Lung (tissue), 16 donors: ENCODE results near the gene TUBGCP2. TPM values are rescaled to one million over a fixed set of nuclear protein-coding genes. Genes with fewer than 3 reads are reported as not detected.

Experiments
- ATAC-seq: fragments of 200-7000 bp; cut with Tn5 transposase; one replicate; pipeline ENCODE4 v1.9.1; 2020; ENCODE audit warnings: moderate number of reproducible peaks; ENCODE audit not compliant: insufficient read depth, low FRiP score
- DNase-seq, 3 donors: peaks; one replicate each; pipeline ENCODE4 v3.0.0-alpha.2; 2013 to 2017
- H3K27ac ChIP-seq, 2 donors: one replicate each; pipeline ENCODE4 v1.5.1; 2013; ENCODE audit warnings: mild to moderate bottlenecking in 2 of 2, moderate library complexity in 2 of 2, control low read depth in 1 of 2, inconsistent platforms in 1 of 2, low read depth in 1 of 2, low read length in 1 of 2
- H3K27me3 ChIP-seq, 3 donors: one replicate each; pipeline ENCODE4 v1.5.1; 2013; ENCODE audit warnings: low read length in 2 of 3; ENCODE audit not compliant: control insufficient read depth in 3 of 3, insufficient read depth in 3 of 3
- H3K36me3 ChIP-seq, 4 donors: one replicate each; pipeline ENCODE4 v1.5.1; 2013; ENCODE audit warnings: low read length in 4 of 4, mild to moderate bottlenecking in 1 of 4, moderate library complexity in 1 of 4; ENCODE audit not compliant: control insufficient read depth in 4 of 4, insufficient read depth in 4 of 4
- H3K4me1 ChIP-seq, 5 donors: one replicate each; pipeline ENCODE4 v1.5.1; 2013; ENCODE audit warnings: low read length in 5 of 5, mild to moderate bottlenecking in 2 of 5, moderate library complexity in 1 of 5; ENCODE audit not compliant: control insufficient read depth in 5 of 5, insufficient read depth in 5 of 5
- H3K4me3 ChIP-seq: one replicate; pipeline ENCODE4 v1.5.1; 2013; ENCODE audit warnings: mild to moderate bottlenecking, control low read depth, moderate library complexity
- H3K9ac ChIP-seq, 2 donors: one replicate each; pipeline ENCODE4 v1.5.1; 2013; ENCODE audit warnings: low read length in 2 of 2, control low read depth in 1 of 2; ENCODE audit not compliant: insufficient read depth in 1 of 2
- H3K9me3 ChIP-seq, 4 donors: one replicate each; pipeline ENCODE4 v1.5.1; 2013; ENCODE audit warnings: low read length in 3 of 4, mild to moderate bottlenecking in 1 of 4, moderate library complexity in 1 of 4; ENCODE audit not compliant: control insufficient read depth in 4 of 4, insufficient read depth in 3 of 4
- WGBS, 2 donors: extraction: QIAGEN DNeasy Blood & Tissue Kit; methylation state at CpG; one replicate each; pipeline ENCODE4 v1.1.7; 2013; 5-methylcytosine and 5-hydroxymethylcytosine counted together
- long read RNA-seq, 5 donors: transcript quantifications; one replicate each; lab custom pipeline, GENCODE V29; 2026
- polyA plus RNA-seq, 2 donors: library from polyadenylated mRNA; stranded (reverse); fragments of 200-250 nt; gene quantifications; one replicate each; pipeline ENCODE4 v1.2.1, GENCODE V29; 2013
- total RNA-seq, 2 donors: library from RNA; depleted of rRNA in 1 of 2; stranded (reverse); fragments of >200 nt in 1 of 2; gene quantifications; one replicate each; pipeline ENCODE4 v1.2.1, GENCODE V29; 2014 to 2021
- TF ChIP-seq, protein P1 (sequence below): IDR thresholded peaks from 2 replicates; pipeline ENCODE4 v1.5.1; 2012; ENCODE audit warnings: mild to moderate bottlenecking; ENCODE audit errors: control extremely low read depth, extremely low read depth
- donor health status: control.
- donor health status: control.
- donor health status: Bipolar disorder and iron deficiency.
- donor health status: healthy.
- donor health status: DM: yes; HTN: yes; CAD: no.

TUBGCP2 gene, protein sequence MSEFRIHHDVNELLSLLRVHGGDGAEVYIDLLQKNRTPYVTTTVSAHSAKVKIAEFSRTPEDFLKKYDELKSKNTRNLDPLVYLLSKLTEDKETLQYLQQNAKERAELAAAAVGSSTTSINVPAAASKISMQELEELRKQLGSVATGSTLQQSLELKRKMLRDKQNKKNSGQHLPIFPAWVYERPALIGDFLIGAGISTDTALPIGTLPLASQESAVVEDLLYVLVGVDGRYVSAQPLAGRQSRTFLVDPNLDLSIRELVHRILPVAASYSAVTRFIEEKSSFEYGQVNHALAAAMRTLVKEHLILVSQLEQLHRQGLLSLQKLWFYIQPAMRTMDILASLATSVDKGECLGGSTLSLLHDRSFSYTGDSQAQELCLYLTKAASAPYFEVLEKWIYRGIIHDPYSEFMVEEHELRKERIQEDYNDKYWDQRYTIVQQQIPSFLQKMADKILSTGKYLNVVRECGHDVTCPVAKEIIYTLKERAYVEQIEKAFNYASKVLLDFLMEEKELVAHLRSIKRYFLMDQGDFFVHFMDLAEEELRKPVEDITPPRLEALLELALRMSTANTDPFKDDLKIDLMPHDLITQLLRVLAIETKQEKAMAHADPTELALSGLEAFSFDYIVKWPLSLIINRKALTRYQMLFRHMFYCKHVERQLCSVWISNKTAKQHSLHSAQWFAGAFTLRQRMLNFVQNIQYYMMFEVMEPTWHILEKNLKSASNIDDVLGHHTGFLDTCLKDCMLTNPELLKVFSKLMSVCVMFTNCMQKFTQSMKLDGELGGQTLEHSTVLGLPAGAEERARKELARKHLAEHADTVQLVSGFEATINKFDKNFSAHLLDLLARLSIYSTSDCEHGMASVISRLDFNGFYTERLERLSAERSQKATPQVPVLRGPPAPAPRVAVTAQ
- total RNA-seq (10 to 100 TPM; 41.7 to 65.9 TPM), polyA plus RNA-seq (10 to 100 TPM; 39.2 to 66.2 TPM)
- long read RNA-seq, donor 1, full-length matches to known transcripts, result 15 of 45 reads
- long read RNA-seq, donor 1, partial matches to known transcripts, result 30 of 45 reads
- long read RNA-seq, donor 1, other reads (novel, unspliced or antisense), result 0 of 45 reads
- long read RNA-seq, donor 2, full-length matches to known transcripts, result 9 of 20 reads
- long read RNA-seq, donor 2, partial matches to known transcripts, result 11 of 20 reads
- long read RNA-seq, donor 2, other reads (novel, unspliced or antisense), result 0 of 20 reads
- long read RNA-seq, donor 3, full-length matches to known transcripts, result 10 of 27 reads
- long read RNA-seq, donor 3, partial matches to known transcripts, result 17 of 27 reads
- long read RNA-seq, donor 3, other reads (novel, unspliced or antisense), result 0 of 27 reads
- long read RNA-seq, donor 4, partial matches to known transcripts, result 7 of 9 reads
- long read RNA-seq, donor 4, other reads (novel, unspliced or antisense), result 0 of 9 reads
- long read RNA-seq, donor 5, full-length matches to known transcripts, result 7 of 22 reads
- long read RNA-seq, donor 5, partial matches to known transcripts, result 15 of 22 reads
- long read RNA-seq, donor 5, other reads (novel, unspliced or antisense), result 0 of 22 reads

DNA sequence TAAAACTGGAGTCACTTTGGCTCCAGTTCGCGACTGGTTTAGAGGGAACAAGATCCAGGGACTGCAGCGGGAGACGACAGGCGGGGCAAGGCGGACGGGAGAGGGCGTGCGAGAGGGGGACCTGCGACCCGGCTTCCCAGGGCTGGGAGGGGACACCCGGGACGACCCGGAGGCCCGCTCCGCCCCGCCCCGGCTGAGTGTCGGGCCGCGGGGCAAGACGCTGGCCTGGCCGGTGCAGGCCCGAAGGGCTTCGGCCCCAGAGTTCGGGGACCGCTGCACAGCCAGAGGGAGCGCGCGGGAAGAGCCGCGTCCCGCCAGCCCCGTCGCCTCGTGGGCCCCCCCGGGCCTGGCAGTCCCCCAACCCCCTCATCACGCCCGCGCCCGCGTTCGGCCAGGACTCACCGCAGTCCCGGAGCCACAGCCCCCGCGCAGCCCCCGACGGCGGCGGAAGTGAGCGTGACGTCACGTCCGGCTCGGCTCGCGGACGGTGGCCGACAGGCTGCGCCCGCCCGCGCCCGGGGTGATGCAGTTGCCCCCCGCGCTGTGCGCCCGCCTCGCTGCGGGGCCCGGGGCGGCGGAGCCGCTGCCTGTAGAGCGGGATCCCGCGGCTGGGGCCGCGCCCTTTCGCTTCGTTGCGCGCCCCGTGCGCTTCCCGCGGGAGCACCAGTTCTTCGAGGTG, at the start of gene TUBGCP2, which contains the start of gene ZNF511:
TUBGCP2 (minus strand) TSS at position 452 of the 679 bp plus-strand sequence. CDS start 5,931 bp downstream, outside the sequence.
ZNF511 (plus strand) TSS at position 494 of the 679 bp plus-strand sequence; CDS start at position 524, 30 bp downstream.
- TF ChIP-seq, protein P1, sequence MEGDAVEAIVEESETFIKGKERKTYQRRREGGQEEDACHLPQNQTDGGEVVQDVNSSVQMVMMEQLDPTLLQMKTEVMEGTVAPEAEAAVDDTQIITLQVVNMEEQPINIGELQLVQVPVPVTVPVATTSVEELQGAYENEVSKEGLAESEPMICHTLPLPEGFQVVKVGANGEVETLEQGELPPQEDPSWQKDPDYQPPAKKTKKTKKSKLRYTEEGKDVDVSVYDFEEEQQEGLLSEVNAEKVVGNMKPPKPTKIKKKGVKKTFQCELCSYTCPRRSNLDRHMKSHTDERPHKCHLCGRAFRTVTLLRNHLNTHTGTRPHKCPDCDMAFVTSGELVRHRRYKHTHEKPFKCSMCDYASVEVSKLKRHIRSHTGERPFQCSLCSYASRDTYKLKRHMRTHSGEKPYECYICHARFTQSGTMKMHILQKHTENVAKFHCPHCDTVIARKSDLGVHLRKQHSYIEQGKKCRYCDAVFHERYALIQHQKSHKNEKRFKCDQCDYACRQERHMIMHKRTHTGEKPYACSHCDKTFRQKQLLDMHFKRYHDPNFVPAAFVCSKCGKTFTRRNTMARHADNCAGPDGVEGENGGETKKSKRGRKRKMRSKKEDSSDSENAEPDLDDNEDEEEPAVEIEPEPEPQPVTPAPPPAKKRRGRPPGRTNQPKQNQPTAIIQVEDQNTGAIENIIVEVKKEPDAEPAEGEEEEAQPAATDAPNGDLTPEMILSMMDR, result no peak
- Histone ChIP-seq H3K9me3 (peaks cover 0 to 2% (median 0%) of the 10 kb centered on the region in 4 donors), H3K4me1 (peaks cover 7 to 15% (median 11%) of the 10 kb centered on the region in 5 donors), H3K27me3 (no peaks in the 10 kb centered on the region), H3K36me3 (peaks cover 0 to 19% (median 11%) of the 10 kb centered on the region in 4 donors), H3K9ac (peak within 1 kb of the TSS; percentile 96 to 97), H3K4me3 (peak within 1 kb of the TSS; percentile 95), H3K27ac (peak within 1 kb of the TSS; percentile 97 to 98)
- ATAC-seq (peak; percentile 86), DNase-seq (peak; percentile 87 to 91 (median 91))
- 0% methylated on average over 78 to 89 of the region's 89 CpGs for WGBS, 2 donors

DNA sequence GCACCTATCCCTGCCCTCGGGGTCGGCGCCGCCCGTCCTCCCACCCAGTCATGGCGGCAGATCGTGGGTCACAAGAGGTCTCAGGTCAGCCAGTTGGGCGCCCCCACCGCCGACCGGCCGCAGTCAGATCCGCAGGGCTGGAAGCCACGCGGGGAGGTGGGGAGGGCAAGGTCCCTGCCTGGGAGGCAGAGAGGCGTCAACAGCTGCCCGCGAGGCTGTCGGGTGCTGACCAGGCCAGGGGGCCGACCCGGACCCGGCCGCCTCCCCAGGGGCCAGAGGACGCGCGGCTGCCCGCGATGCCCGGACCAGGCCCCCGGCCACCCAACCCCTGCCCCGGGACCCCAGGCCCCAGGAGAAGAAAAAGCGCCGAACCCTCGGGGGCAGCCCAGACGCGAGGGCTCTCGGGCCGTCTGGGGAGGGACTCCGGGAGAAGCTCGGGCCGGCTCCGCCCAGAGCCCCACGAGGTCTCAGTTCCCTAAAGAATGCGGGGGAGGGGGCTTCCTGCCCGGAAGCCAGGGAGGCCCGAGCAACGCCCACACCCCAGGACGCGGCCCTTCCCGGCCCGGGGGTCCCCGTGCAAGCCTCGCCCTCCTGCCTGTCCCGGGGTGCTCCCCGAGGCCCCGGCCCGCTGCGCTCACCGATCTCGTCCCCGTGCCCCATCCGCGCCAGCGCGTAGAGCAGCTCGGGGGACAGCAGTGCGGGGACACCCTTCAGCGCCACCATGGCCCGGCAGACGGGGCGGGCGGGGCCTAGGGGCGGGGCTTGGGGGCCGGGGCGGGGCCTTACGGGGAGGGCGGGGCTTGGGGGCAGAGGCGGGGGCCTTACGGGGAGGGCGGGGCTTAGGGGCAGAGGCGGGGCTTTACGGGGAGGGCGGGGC, 48.9 kb upstream of the TUBGCP2 start, which contains the start of gene FUOM:
FUOM (minus strand) TSS at position 735 of the 877 bp plus-strand sequence; CDS start at position 723, 12 bp downstream.
- H3K9ac ChIP-seq, result no peak within 1 kb of the TSS
- WGBS, 2 donors, result 1 to 3% methylated on average over 38 to 83 of the region's 83 CpGs
- TF ChIP-seq, protein P1, result no peak
- peaks cover 0 to 14% (median 6%) of the 10 kb centered on the region in 4 donors for H3K36me3 ChIP-seq
- H3K4me3 ChIP-seq, result peak within 1 kb of the TSS; percentile 68
- no peaks in the 10 kb centered on the region for H3K27me3 ChIP-seq
- DNase-seq (peak; percentile 77 to 82 (median 82)), ATAC-seq (peak; percentile 86)
- peaks cover 0 to 10% (median 0%) of the 10 kb centered on the region in 5 donors for H3K4me1 ChIP-seq
- H3K9me3 ChIP-seq, result peaks cover 0 to 5% (median 0%) of the 10 kb centered on the region in 4 donors
- peak within 1 kb of the TSS; percentile 36 to 69 for H3K27ac ChIP-seq
